Measurements from ENCODE around the gene NFATC2. TPM values are rescaled to one million over a fixed set of nuclear protein-coding genes. Genes with fewer than 3 reads are reported as not detected.
"Not testable (repeated sequence)": the region's sequence is repeated elsewhere in the genome, so short reads cannot be mapped to it uniquely, and the experiment has no call there.

NFATC2 gene
- polyA plus RNA-seq, 1 of the 3 experiments (the other 2 are of a cell fraction), result 0.36 TPM

GRCh38 chr20:51345601-51346101 is 196.9 kb downstream of the NFATC2 start (continued):
- TF ChIP-seq JUND (IDR thresholded peaks at IDR 0.05), result 0 out of 2 replicates have a peak, but pooled peaks have one; percentile 10
- no peak for TF ChIP-seq MXI1 (IDR thresholded peaks at IDR 0.05; ENCODE audit: low read depth, low read length)
- TF ChIP-seq RXRA (IDR thresholded peaks at IDR 0.05; ENCODE audit: borderline replicate concordance, low read depth), result peak; percentile 73
- TF ChIP-seq MEF2A (IDR thresholded peaks at IDR 0.05; ENCODE audit: borderline replicate concordance, low read depth), result no peak
- no peak for TF ChIP-seq GATA2 (CRISPR knock-in tag; IDR thresholded peaks at IDR 0.05)
- no peak for TF ChIP-seq RAD21 (IDR thresholded peaks at IDR 0.05; ENCODE audit: low read length)
- TF ChIP-seq GABPA (IDR thresholded peaks at IDR 0.05; ENCODE audit: low read depth), result no peak
- TF ChIP-seq ELF1 (IDR thresholded peaks at IDR 0.05), result no peak
- TF ChIP-seq CHD2 (IDR thresholded peaks at IDR 0.05; ENCODE audit: low read length, partially characterized antibody), result no peak
- no peak for TF ChIP-seq FOXJ3 (CRISPR knock-in tag; IDR thresholded peaks at IDR 0.05)
- no peak for TF ChIP-seq SMC3 (IDR thresholded peaks at IDR 0.05; ENCODE audit: low read depth, low read length)
- TF ChIP-seq NFIC (IDR thresholded peaks at IDR 0.05; ENCODE audit: borderline replicate concordance), result peak; percentile 9; the same call in 1 of the 2 replicates
- TF ChIP-seq TAF1 (IDR thresholded peaks at IDR 0.05; ENCODE audit: borderline replicate concordance, low read depth, low read length), result no peak

DNA sequence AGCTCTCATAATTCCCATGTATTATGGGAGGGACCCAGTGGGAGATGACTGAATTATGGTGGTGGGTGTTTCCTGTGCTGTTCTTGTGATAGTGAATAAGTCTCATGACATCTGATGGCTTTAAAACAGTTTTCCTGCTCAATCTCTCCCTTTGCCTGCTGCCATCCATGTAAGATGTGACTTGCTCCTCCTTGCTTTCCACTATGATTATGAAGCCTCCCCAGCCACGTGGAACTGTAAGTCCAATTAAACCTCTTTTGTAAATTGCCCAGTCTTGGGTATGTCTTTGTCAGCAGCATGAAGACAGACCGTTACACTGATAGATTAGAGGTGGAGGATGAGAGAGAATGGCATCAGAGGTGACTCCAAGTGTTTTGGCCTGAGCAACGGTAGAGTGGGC is 198.7 kb downstream of the NFATC2 start:
- H4K20me1 ChIP-seq (ENCODE audit: insufficient read depth); H3K4me2 ChIP-seq; H3K4me1 ChIP-seq (ENCODE audit: control insufficient read depth in 1 of 2, insufficient read depth in 2 of 2, low read depth in 1 of 2, low read length in 1 of 2); H3K4me3 ChIP-seq (ENCODE audit: low read depth in 2 of 2, low read length in 1 of 2); POLR2A ChIA-PET; DNase-seq; H3K36me3 ChIP-seq (replicated peaks in 1 of 2; ENCODE audit: control insufficient read depth in 1 of 2, insufficient read depth in 2 of 2, low read length in 1 of 2); H3K27ac ChIP-seq (ENCODE audit: low read depth in 2 of 2, low read length in 1 of 2); H3K9ac ChIP-seq; H3K9me3 ChIP-seq; H2AFZ ChIP-seq (ENCODE audit: low read depth); H3K9me2 ChIP-seq; H3K27me3 ChIP-seq (ENCODE audit: insufficient read depth); H3K79me2 ChIP-seq (ENCODE audit: insufficient read depth): not testable (repeated sequence)
- 46% methylated on average over 3 of the region's 3 CpGs for WGBS (ENCODE audit: low lambda C conversion rate)
- H3F3A ChIP-seq (replicated peaks; ENCODE audit: insufficient read depth), result peaks cover 22% of the 10 kb centered on the region
- CTCF ChIA-PET, result interaction anchor here (1.4 kb wide), 1 partner anchor 356 kb away, joined by 3 read pairs; no protein-coding TSS in a partner anchor

DNA sequence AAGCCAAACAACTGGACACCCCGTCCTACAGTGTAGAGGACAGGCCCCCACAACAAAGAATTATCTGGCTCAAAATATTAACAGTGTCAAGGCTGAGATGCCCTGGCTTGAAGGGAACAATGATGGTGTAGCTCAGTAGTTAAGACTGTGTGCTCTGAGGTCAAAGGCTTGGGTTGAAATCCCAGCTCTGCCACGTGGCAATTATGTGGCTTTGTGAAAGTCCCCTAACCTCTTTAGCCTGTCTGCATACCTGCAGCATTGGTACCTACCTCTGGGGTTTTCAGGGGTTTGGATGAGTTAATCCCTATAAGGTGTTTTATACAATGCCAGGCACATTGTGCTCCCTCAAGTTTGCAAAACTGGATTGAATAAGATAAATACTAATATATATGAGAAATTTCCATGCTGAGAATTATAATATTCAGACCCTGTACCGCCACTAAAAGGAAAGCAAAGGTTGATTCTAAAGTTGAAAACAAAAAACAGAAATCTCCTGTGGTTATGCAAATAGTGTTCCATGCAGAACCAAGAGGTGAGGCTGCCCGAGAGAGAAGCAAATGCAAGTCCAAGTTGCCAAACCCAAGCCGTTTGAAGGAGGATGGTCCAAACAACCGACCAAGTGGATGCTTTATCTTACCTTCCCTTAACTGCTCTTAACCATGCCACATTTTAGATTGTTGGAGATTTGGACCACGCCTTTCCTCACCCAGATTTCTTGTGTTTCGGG is 199.8 kb downstream of the NFATC2 start:
- no peak overlapping the region for H3K4me3 ChIP-seq (ENCODE audit: low read depth in 2 of 2, low read length in 1 of 2)
- no peaks in the 10 kb centered on the region for H3K36me3 ChIP-seq (replicated peaks in 1 of 2; ENCODE audit: control insufficient read depth in 1 of 2, insufficient read depth in 2 of 2, low read length in 1 of 2)
- H3K4me1 ChIP-seq (ENCODE audit: control insufficient read depth in 1 of 2, insufficient read depth in 2 of 2, low read depth in 1 of 2, low read length in 1 of 2), result peaks cover 4 to 7% of the 10 kb centered on the region in 2 experiments; a peak in 3 of 4 replicates
- no peak overlapping the region for H3K27ac ChIP-seq (ENCODE audit: low read depth in 2 of 2, low read length in 1 of 2)
- ChIA-PET POLR2A (no interaction called here), CTCF (interaction anchor here (0.6 to 2.3 kb wide), 4 partner anchors 36 to 355 kb away, joined by 3 to 11 read pairs (median 4); no protein-coding TSS in a partner anchor)
- H3F3A ChIP-seq (replicated peaks; ENCODE audit: insufficient read depth), result peaks cover 17% of the 10 kb centered on the region
- TF ChIP-seq NRF1 (IDR thresholded peaks at IDR 0.05; ENCODE audit: low read depth, low read length) (no peak), RXRA (IDR thresholded peaks at IDR 0.05; ENCODE audit: borderline replicate concordance, low read depth) (no peak), MEF2A (IDR thresholded peaks at IDR 0.05; ENCODE audit: borderline replicate concordance, low read depth) (no peak), USF2 (IDR thresholded peaks at IDR 0.05; ENCODE audit: borderline replicate concordance, low read depth, low read length) (no peak), CHD2 (IDR thresholded peaks at IDR 0.05; ENCODE audit: low read length, partially characterized antibody) (no peak), RFX5 (IDR thresholded peaks at IDR 0.05; ENCODE audit: low read length) (no peak), RCOR1 (IDR thresholded peaks at IDR 0.05; ENCODE audit: low read length) (no peak), ZBTB33 (IDR thresholded peaks at IDR 0.05; ENCODE audit: borderline replicate concordance, low read depth) (no peak), GATA2 (CRISPR knock-in tag; IDR thresholded peaks at IDR 0.05) (no peak), EP300 (IDR thresholded peaks at IDR 0.05; ENCODE audit: borderline replicate concordance in 1 of 2, low read depth in 1 of 2, low read length in 1 of 2) (no peak), EZH2phosphoT487 (IDR thresholded peaks at IDR 0.05; ENCODE audit: borderline replicate concordance, low read depth) (no peak), TAF1 (IDR thresholded peaks at IDR 0.05; ENCODE audit: borderline replicate concordance, low read depth, low read length) (no peak), TCF12 (IDR thresholded peaks at IDR 0.05) (no peak), NFIC (IDR thresholded peaks at IDR 0.05; ENCODE audit: borderline replicate concordance) (no peak), SIN3A (IDR thresholded peaks at IDR 0.05; ENCODE audit: borderline replicate concordance, low read depth, low read length) (no peak), TEAD4 (IDR thresholded peaks at IDR 0.05; ENCODE audit: borderline replicate concordance, insufficient read depth) (no peak)
- no peaks in the 10 kb centered on the region for H3K27me3 ChIP-seq (ENCODE audit: insufficient read depth)
- WGBS (ENCODE audit: low lambda C conversion rate), result 75% methylated on average over 8 of the region's 8 CpGs
- H3K79me2 ChIP-seq (ENCODE audit: insufficient read depth), result no peaks in the 10 kb centered on the region
- H3K9me3 ChIP-seq, result no peaks in the 10 kb centered on the region
- no peaks in the 10 kb centered on the region for H3K9me2 ChIP-seq
- no peak overlapping the region for H2AFZ ChIP-seq (ENCODE audit: low read depth)
- no peak overlapping the region for H3K9ac ChIP-seq
- no peaks in the 10 kb centered on the region for H4K20me1 ChIP-seq (ENCODE audit: insufficient read depth)
- no peak for DNase-seq
- no peak overlapping the region for H3K4me2 ChIP-seq
